ENCODE measurements around the gene KCNJ15. TPM values are rescaled to one million over a fixed set of nuclear protein-coding genes. Genes with fewer than 3 reads are reported as not detected.

KCNJ15 gene
- total and polyA plus RNA-seq, 2 experiments from 2014 or later, result 1.2 to 2.1 TPM

DNA sequence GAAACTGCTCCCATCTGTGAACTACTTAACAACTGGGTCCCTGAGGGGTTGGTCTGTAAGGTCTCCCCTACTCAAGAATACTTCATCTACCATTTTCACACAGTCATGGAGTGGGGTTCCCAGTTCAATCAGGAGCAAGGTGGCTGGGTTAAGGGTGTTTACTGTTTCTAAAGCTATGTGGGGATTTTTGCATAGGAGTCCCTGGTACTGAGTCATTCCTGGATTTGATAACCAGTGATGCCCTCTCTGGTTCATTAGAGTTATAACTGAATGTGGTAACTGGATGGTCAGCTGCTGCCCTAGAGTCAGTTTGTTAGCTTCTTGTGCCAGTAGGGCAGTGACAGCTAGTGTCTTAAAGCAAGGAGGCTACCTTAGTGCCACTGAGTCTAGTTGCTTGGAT, 29.4 kb upstream of the KCNJ15 start:
- no peaks in the 10 kb centered on the region for H4K20me1 ChIP-seq (ENCODE audit: insufficient read depth)
- H3K79me2 ChIP-seq (ENCODE audit: insufficient read depth), result no peaks in the 10 kb centered on the region
- no peak overlapping the region for H2AFZ ChIP-seq
- peaks cover 13% of the 10 kb centered on the region for H3K9me3 ChIP-seq (ENCODE audit: low read depth)
- 0 out of 2 replicates have a peak, but pooled peaks cover 1% of the 10 kb centered on the region for H3F3A ChIP-seq (ENCODE audit: insufficient read depth)
- no peaks in the 10 kb centered on the region for H3K36me3 ChIP-seq (ENCODE audit: low read depth)
- in situ Hi-C loops (cut with MboI), result no loop called here
- H3K27ac ChIP-seq, result no peak overlapping the region
- DNase-seq, result no peak
- H3K27me3 ChIP-seq (replicated peaks; ENCODE audit: insufficient read depth), result no peaks in the 10 kb centered on the region
- no peaks in the 10 kb centered on the region for H3K9me2 ChIP-seq (ENCODE audit: insufficient read depth)
- TF ChIP-seq EZH2phosphoT487 (IDR thresholded peaks at IDR 0.05; ENCODE audit: insufficient read depth, low read depth), result no peak
- TF ChIP-seq EZH2 (IDR thresholded peaks at IDR 0.05; ENCODE audit: insufficient read depth, poor library complexity, severe bottlenecking), result no peak
- no peak overlapping the region for H3K4me3 ChIP-seq
- H3K4me1 ChIP-seq (ENCODE audit: insufficient read depth), result no peaks in the 10 kb centered on the region
- H3K9ac ChIP-seq, result no peak overlapping the region
- H3K4me2 ChIP-seq (ENCODE audit: unreplicated experiment), result no peak overlapping the region

- Histone ChIP-seq H2AFZ (no peak overlapping the region), H4K20me1 (ENCODE audit: insufficient read depth) (no peaks in the 10 kb centered on the region), H3K27ac (no peak overlapping the region), H3K27me3 (replicated peaks; ENCODE audit: insufficient read depth) (no peaks in the 10 kb centered on the region), H3K36me3 (ENCODE audit: low read depth) (no peaks in the 10 kb centered on the region), H3F3A (ENCODE audit: insufficient read depth) (no peaks in the 10 kb centered on the region), H3K4me2 (ENCODE audit: unreplicated experiment) (no peak overlapping the region), H3K4me3 (no peak overlapping the region), H3K9me3 (ENCODE audit: low read depth) (peaks cover 13% of the 10 kb centered on the region), H3K4me1 (ENCODE audit: insufficient read depth) (no peaks in the 10 kb centered on the region), H3K79me2 (ENCODE audit: insufficient read depth) (no peaks in the 10 kb centered on the region), H3K9ac (no peak overlapping the region), H3K9me2 (ENCODE audit: insufficient read depth) (no peaks in the 10 kb centered on the region)
- no peak for DNase-seq
- 69 to 72% methylated on average over 6 of the region's 6 CpGs for WGBS, 2 experiments (ENCODE audit: low coverage in 1 of 2, low lambda C conversion rate in 2 of 2, missing lambda C conversion rate in 2 of 2)
- in situ Hi-C loops (cut with MboI), result no loop called here
- TF ChIP-seq EZH2 (IDR thresholded peaks at IDR 0.05; ENCODE audit: insufficient read depth, poor library complexity, severe bottlenecking) (no peak), EZH2phosphoT487 (IDR thresholded peaks at IDR 0.05; ENCODE audit: insufficient read depth, low read depth) (no peak)
These were observed 28.7 kb upstream of the KCNJ15 start for GRCh38 chr21:38228115-38228514.

GRCh38 chr21:38228537-38228936, 28.3 kb upstream of the KCNJ15 start:
- Histone ChIP-seq H3K79me2 (ENCODE audit: insufficient read depth) (no peaks in the 10 kb centered on the region), H4K20me1 (ENCODE audit: insufficient read depth) (no peaks in the 10 kb centered on the region), H3K9me2 (ENCODE audit: insufficient read depth) (no peaks in the 10 kb centered on the region), H2AFZ (no peak overlapping the region), H3K9ac (no peak overlapping the region), H3K4me2 (ENCODE audit: unreplicated experiment) (no peak overlapping the region), H3K4me3 (no peak overlapping the region), H3K27me3 (replicated peaks; ENCODE audit: insufficient read depth) (no peaks in the 10 kb centered on the region), H3K36me3 (ENCODE audit: low read depth) (no peaks in the 10 kb centered on the region), H3K4me1 (ENCODE audit: insufficient read depth) (no peaks in the 10 kb centered on the region), H3K9me3 (ENCODE audit: low read depth) (peaks cover 13% of the 10 kb centered on the region), H3K27ac (no peak overlapping the region), H3F3A (ENCODE audit: insufficient read depth) (no peaks in the 10 kb centered on the region)
- 89 to 98% methylated on average over 3 of the region's 3 CpGs for WGBS, 2 experiments (ENCODE audit: low coverage in 1 of 2, low lambda C conversion rate in 2 of 2, missing lambda C conversion rate in 2 of 2)
- TF ChIP-seq EZH2 (IDR thresholded peaks at IDR 0.05; ENCODE audit: insufficient read depth, poor library complexity, severe bottlenecking) (no peak), EZH2phosphoT487 (IDR thresholded peaks at IDR 0.05; ENCODE audit: insufficient read depth, low read depth) (no peak)
- in situ Hi-C loops (cut with MboI), result no loop called here
- no peak for DNase-seq

- Histone ChIP-seq H3K4me3 (no peak overlapping the region), H3K27me3 (replicated peaks; ENCODE audit: insufficient read depth) (no peaks in the 10 kb centered on the region), H3K36me3 (ENCODE audit: low read depth) (no peaks in the 10 kb centered on the region), H3K27ac (no peak overlapping the region), H3K4me2 (ENCODE audit: unreplicated experiment) (no peak overlapping the region), H3K9me2 (ENCODE audit: insufficient read depth) (no peaks in the 10 kb centered on the region), H4K20me1 (ENCODE audit: insufficient read depth) (no peaks in the 10 kb centered on the region), H3K4me1 (ENCODE audit: insufficient read depth) (no peaks in the 10 kb centered on the region), H2AFZ (no peak overlapping the region), H3K9ac (no peak overlapping the region), H3F3A (ENCODE audit: insufficient read depth) (no peaks in the 10 kb centered on the region), H3K9me3 (ENCODE audit: low read depth) (peaks cover 13% of the 10 kb centered on the region), H3K79me2 (ENCODE audit: insufficient read depth) (no peaks in the 10 kb centered on the region)
- TF ChIP-seq EZH2phosphoT487 (IDR thresholded peaks at IDR 0.05; ENCODE audit: insufficient read depth, low read depth) (no peak), EZH2 (IDR thresholded peaks at IDR 0.05; ENCODE audit: insufficient read depth, poor library complexity, severe bottlenecking) (no peak)
- no peak for DNase-seq
- in situ Hi-C loops (cut with MboI), result no loop called here
- 94 to 96% methylated on average over 9 of the region's 9 CpGs for WGBS, 2 experiments (ENCODE audit: low coverage in 1 of 2, low lambda C conversion rate in 2 of 2, missing lambda C conversion rate in 2 of 2)
These were observed 27.4 kb upstream of the KCNJ15 start for GRCh38 chr21:38229260-38229877.
